Hepatocyte (in vitro differentiated cells): ENCODE measurements around the gene NHERF1. TPM values are rescaled to one million over a fixed set of nuclear protein-coding genes. Genes with fewer than 3 reads are reported as not detected.

Source experiments
- DNase-seq: peaks from one replicate; pipeline ENCODE4 v3.0.0-alpha.2; 2016; ENCODE audit warnings: low spot score
- H2AFZ ChIP-seq: fragments of 200-600 bp; sonication (generic); 2 replicates; pipeline ENCODE4 v1.6.0; 2016; ENCODE audit warnings: antibody characterized with exemption, mild to moderate bottlenecking
- H3K27ac ChIP-seq: fragments of 200-600 bp; sonication (generic); 2 replicates; pipeline ENCODE4 v1.5.1; 2016; ENCODE audit warnings: mild to moderate bottlenecking
- H3K27me3 ChIP-seq: fragments of 200-600 bp; sonication (generic); 2 replicates; pipeline ENCODE4 v1.6.1; 2016
- H3K36me3 ChIP-seq: fragments of 200-600 bp; sonication (generic); replicated peaks from 2 replicates; pipeline ENCODE4 v1.5.1; 2016; ENCODE audit warnings: low read depth; ENCODE audit not compliant: insufficient read depth
- H3K4me1 ChIP-seq: fragments of 200-600 bp; sonication (generic); 2 replicates; pipeline ENCODE4 v1.5.1; 2016; ENCODE audit warnings: mild to moderate bottlenecking, moderate library complexity; ENCODE audit not compliant: insufficient read depth
- H3K4me2 ChIP-seq: fragments of 200-600 bp; sonication (generic); 2 replicates; pipeline ENCODE4 v1.6.0; 2016
- H3K4me3 ChIP-seq: fragments of 200-600 bp; sonication (generic); 2 replicates; pipeline ENCODE4 v1.5.1; 2016; ENCODE audit warnings: mild to moderate bottlenecking
- H3K79me2 ChIP-seq: fragments of 200-600 bp; sonication (generic); 2 replicates; pipeline ENCODE4 v1.6.0; 2017; ENCODE audit warnings: mild to moderate bottlenecking
- H3K9me2 ChIP-seq: fragments of 200-600 bp; sonication (generic); replicated peaks from 2 replicates; pipeline ENCODE4 v1.6.0; 2017; ENCODE audit warnings: mild to moderate bottlenecking; ENCODE audit not compliant: insufficient read depth
- H3K9me3 ChIP-seq: fragments of 200-600 bp; sonication (generic); 2 replicates; pipeline ENCODE4 v1.5.1; 2016; ENCODE audit warnings: low read depth, mild to moderate bottlenecking
- H4K20me1 ChIP-seq: fragments of 200-600 bp; sonication (generic); 2 replicates; pipeline ENCODE4 v1.6.0; 2016; ENCODE audit warnings: mild to moderate bottlenecking; ENCODE audit not compliant: insufficient read depth, poor library complexity, severe bottlenecking
- EZH2 ChIP-seq: fragments of 200-600 bp; sonication (generic); IDR thresholded peaks from 2 replicates; pipeline ENCODE4 v1.6.1; 2016; ENCODE audit warnings: antibody characterized with exemption, mild to moderate bottlenecking, borderline replicate concordance
- EZH2phosphoT487 ChIP-seq: fragments of 200-600 bp; sonication (generic); IDR thresholded peaks from one replicate; pipeline ENCODE4 v1.6.1; 2018; ENCODE audit warnings: antibody characterized with exemption, mild to moderate bottlenecking, low read depth, moderate library complexity; ENCODE audit not compliant: unreplicated experiment, severe bottlenecking
- WGBS: methylation state at CpG from one replicate; pipeline ENCODE4 v1.1.6; 2016; ENCODE audit warnings: low lambda C conversion rate; ENCODE audit errors: missing lambda C conversion rate; 5-methylcytosine and 5-hydroxymethylcytosine counted together
- polyA plus RNA-seq: library from polyadenylated mRNA; unstranded; fragments of >200 nt; fragmentation: Nextera tagmentation; extraction: Ambion mirVana; gene quantifications from 2 replicates; pipeline ENCODE4 v1.2.1, GENCODE V29; 2016
- total RNA-seq: library from RNA; depleted of rRNA; stranded (reverse); fragments of >200 nt; gene quantifications from 2 replicates; pipeline ENCODE4 v1.2.3, GENCODE V29; 2014
- TF ChIP-seq, protein P1 (sequence below): fragments of 200-600 bp; sonication (generic); IDR thresholded peaks from 2 replicates; pipeline ENCODE4 v1.5.1; 2016; ENCODE audit warnings: antibody characterized with exemption, mild to moderate bottlenecking; ENCODE audit not compliant: poor library complexity

NHERF1 gene
- total and polyA plus RNA-seq, 2 experiments from 2014 or later = 263 to 763 TPM

DNA sequence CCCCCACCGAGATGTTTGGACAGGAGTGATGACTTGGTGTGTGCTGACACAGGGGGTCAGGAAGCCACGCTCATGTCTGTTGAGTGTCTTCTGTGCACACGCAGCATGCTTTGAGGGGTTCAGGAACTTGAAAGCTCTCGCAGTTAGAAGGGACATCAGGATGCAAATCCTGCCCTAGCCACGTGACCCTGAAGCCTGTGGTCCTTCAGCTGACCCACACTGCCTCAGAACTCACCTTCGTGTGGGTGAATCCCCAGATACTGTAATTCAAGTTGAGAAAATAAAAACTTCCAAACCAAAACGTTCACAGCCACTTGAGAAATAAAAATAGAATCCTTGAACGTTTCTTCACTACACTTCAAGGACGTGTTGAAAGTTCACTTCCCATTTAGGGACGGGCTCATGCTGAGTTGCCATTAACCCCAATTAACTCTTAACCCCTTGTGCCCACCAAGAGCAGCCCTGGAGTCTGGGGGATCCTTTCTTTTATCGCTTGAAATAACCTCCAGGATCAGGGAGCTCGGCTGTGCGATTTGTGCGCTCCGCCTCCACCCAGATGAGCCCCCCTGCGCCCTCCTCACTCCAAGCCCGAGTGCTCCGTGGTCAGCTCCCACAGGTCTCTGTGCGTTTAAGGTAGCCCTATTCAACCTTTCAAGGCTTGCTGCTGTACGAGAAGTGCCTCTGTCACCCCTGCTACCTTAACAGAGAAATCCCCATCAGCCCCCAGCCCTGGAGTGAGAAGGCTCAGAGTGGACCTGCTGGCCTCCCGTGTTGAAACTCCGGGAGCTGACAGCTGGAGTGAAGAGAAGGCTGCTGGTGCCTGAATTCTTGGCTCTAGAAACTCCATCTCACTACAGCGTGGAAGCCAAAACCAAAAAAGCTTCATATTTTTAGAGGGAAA lies 63.9 kb downstream of the NHERF1 start:
- Histone ChIP-seq H3K4me2 (no peak overlapping the region), H3K36me3 (no peaks in the 10 kb centered on the region), H3K27ac (no peak overlapping the region), H3K27me3 (no peaks in the 10 kb centered on the region), H3K4me3 (no peak overlapping the region), H3K9me2 (no peaks in the 10 kb centered on the region), H3K79me2 (no peaks in the 10 kb centered on the region), H4K20me1 (no peaks in the 10 kb centered on the region), H3K4me1 (no peaks in the 10 kb centered on the region), H3K9me3 (no peaks in the 10 kb centered on the region), H2AFZ (no peak overlapping the region)
- 58% methylated on average over 23 of the region's 23 CpGs for WGBS
- DNase-seq = no peak
- TF ChIP-seq EZH2phosphoT487 = no peak
- TF ChIP-seq EZH2 = no peak
- TF ChIP-seq, protein P1, sequence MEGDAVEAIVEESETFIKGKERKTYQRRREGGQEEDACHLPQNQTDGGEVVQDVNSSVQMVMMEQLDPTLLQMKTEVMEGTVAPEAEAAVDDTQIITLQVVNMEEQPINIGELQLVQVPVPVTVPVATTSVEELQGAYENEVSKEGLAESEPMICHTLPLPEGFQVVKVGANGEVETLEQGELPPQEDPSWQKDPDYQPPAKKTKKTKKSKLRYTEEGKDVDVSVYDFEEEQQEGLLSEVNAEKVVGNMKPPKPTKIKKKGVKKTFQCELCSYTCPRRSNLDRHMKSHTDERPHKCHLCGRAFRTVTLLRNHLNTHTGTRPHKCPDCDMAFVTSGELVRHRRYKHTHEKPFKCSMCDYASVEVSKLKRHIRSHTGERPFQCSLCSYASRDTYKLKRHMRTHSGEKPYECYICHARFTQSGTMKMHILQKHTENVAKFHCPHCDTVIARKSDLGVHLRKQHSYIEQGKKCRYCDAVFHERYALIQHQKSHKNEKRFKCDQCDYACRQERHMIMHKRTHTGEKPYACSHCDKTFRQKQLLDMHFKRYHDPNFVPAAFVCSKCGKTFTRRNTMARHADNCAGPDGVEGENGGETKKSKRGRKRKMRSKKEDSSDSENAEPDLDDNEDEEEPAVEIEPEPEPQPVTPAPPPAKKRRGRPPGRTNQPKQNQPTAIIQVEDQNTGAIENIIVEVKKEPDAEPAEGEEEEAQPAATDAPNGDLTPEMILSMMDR = no peak

DNA sequence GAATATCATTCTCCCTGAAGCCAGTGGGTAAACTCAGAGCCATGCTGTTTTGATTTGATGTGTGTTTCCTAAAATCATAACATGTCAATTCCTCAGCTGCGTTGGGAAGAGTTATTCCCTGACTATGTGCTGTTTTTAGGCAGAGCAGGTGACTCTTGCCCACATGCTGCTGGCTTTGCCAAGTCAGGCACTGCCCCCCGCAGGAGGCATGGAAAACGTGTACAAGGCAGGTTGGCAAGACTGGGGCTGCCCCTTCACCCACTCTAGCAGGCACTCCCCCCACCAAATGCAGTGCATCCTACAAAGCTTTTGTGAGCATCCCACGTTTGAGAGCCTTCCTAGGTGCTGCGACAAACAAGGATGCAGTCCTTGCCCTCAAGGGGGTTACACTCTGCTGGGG lies 66.0 kb downstream of the NHERF1 start:
- H3K27me3 ChIP-seq = no peaks in the 10 kb centered on the region
- WGBS = 93% methylated on average over 5 of the region's 5 CpGs
- no peaks in the 10 kb centered on the region for H3K4me1 ChIP-seq
- no peaks in the 10 kb centered on the region for H3K36me3 ChIP-seq
- TF ChIP-seq EZH2 (no peak), EZH2phosphoT487 (no peak)
- TF ChIP-seq, protein P1 = no peak
- H2AFZ ChIP-seq = no peak overlapping the region
- no peak for DNase-seq
- H3K9me3 ChIP-seq = no peaks in the 10 kb centered on the region
- H3K4me2 ChIP-seq = no peak overlapping the region
- no peaks in the 10 kb centered on the region for H4K20me1 ChIP-seq
- H3K9me2 ChIP-seq = no peaks in the 10 kb centered on the region
- no peaks in the 10 kb centered on the region for H3K79me2 ChIP-seq
- H3K27ac ChIP-seq = no peak overlapping the region
- no peak overlapping the region for H3K4me3 ChIP-seq

DNA sequence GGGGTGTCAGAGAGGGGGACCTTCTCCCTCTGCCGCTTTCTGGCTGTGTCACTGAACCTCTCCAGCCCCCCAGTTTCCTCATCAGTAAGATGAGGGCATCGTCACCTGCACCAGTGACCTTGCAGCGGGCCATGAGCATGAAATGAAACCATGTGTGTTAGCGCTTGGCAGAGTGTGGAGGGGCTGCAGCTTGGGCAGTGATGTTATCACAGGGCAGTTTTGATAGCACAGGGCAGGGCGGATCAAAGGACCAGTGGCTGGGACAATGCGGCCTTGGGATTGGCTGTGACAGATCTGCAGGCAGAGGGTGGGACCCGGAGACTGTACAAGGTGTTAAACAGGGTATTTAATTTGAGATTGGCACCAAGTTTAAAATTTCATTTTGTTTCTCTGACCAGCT lies 66.6 kb downstream of the NHERF1 start:
- H4K20me1 ChIP-seq = no peaks in the 10 kb centered on the region
- H3K36me3 ChIP-seq = no peaks in the 10 kb centered on the region
- no peak overlapping the region for H2AFZ ChIP-seq
- DNase-seq = no peak
- H3K79me2 ChIP-seq = no peaks in the 10 kb centered on the region
- no peaks in the 10 kb centered on the region for H3K9me3 ChIP-seq
- TF ChIP-seq EZH2 (no peak), EZH2phosphoT487 (no peak)
- TF ChIP-seq, protein P1 = no peak
- no peak overlapping the region for H3K4me3 ChIP-seq
- WGBS = 95% methylated on average over 7 of the region's 7 CpGs
- H3K27ac ChIP-seq = no peak overlapping the region
- no peaks in the 10 kb centered on the region for H3K4me1 ChIP-seq
- no peaks in the 10 kb centered on the region for H3K27me3 ChIP-seq
- H3K4me2 ChIP-seq = no peak overlapping the region
- no peaks in the 10 kb centered on the region for H3K9me2 ChIP-seq
